Osteocyte (in vitro differentiated cells): ENCODE results near the gene GOLGA3. TPM values are rescaled to one million over a fixed set of nuclear protein-coding genes. Genes with fewer than 3 reads are reported as not detected.
"Not testable (repeated sequence)": the region's sequence is repeated elsewhere in the genome, so short reads cannot be mapped to it uniquely, and the experiment has no call there.

Experiments
- DNase-seq: peaks from one replicate; pipeline ENCODE4 v3.0.0; 2021; ENCODE audit warnings: mixed read lengths; ENCODE audit not compliant: unreplicated experiment; ENCODE audit errors: extremely low spot score
- H3K27ac Mint-ChIP-seq: one replicate; pipeline ENCODE4 v1.8.0; 2021; ENCODE audit warnings: mild to moderate bottlenecking, mixed read lengths; ENCODE audit not compliant: unreplicated experiment
- H3K27me3 Mint-ChIP-seq: one replicate; pipeline ENCODE4 v1.8.0; 2021; ENCODE audit warnings: mixed read lengths; ENCODE audit not compliant: unreplicated experiment
- H3K36me3 Mint-ChIP-seq: one replicate; pipeline ENCODE4 v1.8.0; 2021; ENCODE audit warnings: mixed read lengths; ENCODE audit not compliant: unreplicated experiment
- H3K4me1 Mint-ChIP-seq: one replicate; pipeline ENCODE4 v1.8.0; 2021; ENCODE audit warnings: mixed read lengths; ENCODE audit not compliant: unreplicated experiment
- H3K4me3 Mint-ChIP-seq: one replicate; pipeline ENCODE4 v1.8.0; 2021; ENCODE audit warnings: mild to moderate bottlenecking, moderate library complexity, mixed read lengths; ENCODE audit not compliant: unreplicated experiment
- H3K9me3 Mint-ChIP-seq: one replicate; pipeline ENCODE4 v1.8.0; 2021; ENCODE audit warnings: mixed read lengths; ENCODE audit not compliant: unreplicated experiment
- CTCF ChIP-seq: fragments of 200-600 bp; sonication (generic); IDR thresholded peaks from 2 replicates; pipeline ENCODE4 v1.5.0; 2021; ENCODE audit warnings: antibody characterized with exemption, mild to moderate bottlenecking, moderate library complexity
- total RNA-seq: library from RNA; stranded (reverse); gene quantifications from 2 replicates; pipeline ENCODE4 v1.2.1, GENCODE V29; 2021

The GOLGA3 gene
- total RNA-seq, 1 donor from 2014 or later, result 104 TPM

GRCh38 chr12:132872073-132872855 is 43.6 kb upstream of the GOLGA3 start:
- Mint-ChIP-seq H3K27ac (no peak overlapping the region), H3K4me1 (no peaks in the 10 kb centered on the region), H3K36me3 (peaks cover 49% of the 10 kb centered on the region), H3K4me3 (no peak overlapping the region), H3K27me3 (no peaks in the 10 kb centered on the region), H3K9me3 (no peaks in the 10 kb centered on the region)
- no peak for DNase-seq
- TF ChIP-seq CTCF, result no peak

- DNase-seq, result no peak
- TF ChIP-seq CTCF, result no peak
- H3K27ac Mint-ChIP-seq, result no peak overlapping the region
- no peaks in the 10 kb centered on the region for H3K27me3 Mint-ChIP-seq
- H3K4me3 Mint-ChIP-seq, result no peak overlapping the region
- H3K4me1 Mint-ChIP-seq, result no peaks in the 10 kb centered on the region
- no peaks in the 10 kb centered on the region for H3K9me3 Mint-ChIP-seq
- H3K36me3 Mint-ChIP-seq, result peaks cover 53% of the 10 kb centered on the region
These were observed 40.9 kb upstream of the GOLGA3 start for GRCh38 chr12:132869551-132869950.

GRCh38 chr12:132866251-132866828 is 37.7 kb upstream of the GOLGA3 start:
- no peaks in the 10 kb centered on the region for H3K27me3 Mint-ChIP-seq
- H3K4me1 Mint-ChIP-seq, result no peaks in the 10 kb centered on the region
- no peak overlapping the region for H3K4me3 Mint-ChIP-seq
- no peak for DNase-seq
- no peak overlapping the region for H3K27ac Mint-ChIP-seq
- H3K9me3 Mint-ChIP-seq, result no peaks in the 10 kb centered on the region
- TF ChIP-seq CTCF, result no peak
- peaks cover 40% of the 10 kb centered on the region for H3K36me3 Mint-ChIP-seq

- TF ChIP-seq CTCF, result no peak
- Mint-ChIP-seq H3K4me3 (no peak overlapping the region), H3K27me3 (no peaks in the 10 kb centered on the region), H3K4me1 (no peaks in the 10 kb centered on the region), H3K27ac (no peak overlapping the region), H3K9me3 (no peaks in the 10 kb centered on the region), H3K36me3 (peaks cover 34% of the 10 kb centered on the region)
- no peak for DNase-seq
These were observed 32.9 kb upstream of the GOLGA3 start for GRCh38 chr12:132861558-132861957.

- H3K9me3 Mint-ChIP-seq, result no peaks in the 10 kb centered on the region
- H3K4me1 Mint-ChIP-seq, result no peaks in the 10 kb centered on the region
- no peaks in the 10 kb centered on the region for H3K27me3 Mint-ChIP-seq
- no peak for DNase-seq
- H3K27ac Mint-ChIP-seq, result no peak overlapping the region
- H3K4me3 Mint-ChIP-seq, result no peak overlapping the region
- H3K36me3 Mint-ChIP-seq, result peaks cover 38% of the 10 kb centered on the region
- no peak for TF ChIP-seq CTCF
These were observed 30.1 kb upstream of the GOLGA3 start for GRCh38 chr12:132858718-132859266.

- H3K4me1 Mint-ChIP-seq, H3K9me3 Mint-ChIP-seq, H3K27ac Mint-ChIP-seq, DNase-seq, H3K4me3 Mint-ChIP-seq, H3K27me3 Mint-ChIP-seq: not testable (repeated sequence)
- H3K36me3 Mint-ChIP-seq, result peaks cover 49% of the 10 kb centered on the region
These were observed 28.4 kb upstream of the GOLGA3 start for GRCh38 chr12:132857019-132857418.
